HG03575 (cell line): Measurements from ENCODE around the gene RBBP5.

Experiments
- ATAC-seq: cut with Tn5 transposase; IDR thresholded peaks from one replicate; pipeline ENCODE4 v1.9.1; 2021; ENCODE audit not compliant: unreplicated experiment, insufficient number of reproducible peaks, low FRiP score; ENCODE audit errors: extremely low read depth

Gene RBBP5

DNA sequence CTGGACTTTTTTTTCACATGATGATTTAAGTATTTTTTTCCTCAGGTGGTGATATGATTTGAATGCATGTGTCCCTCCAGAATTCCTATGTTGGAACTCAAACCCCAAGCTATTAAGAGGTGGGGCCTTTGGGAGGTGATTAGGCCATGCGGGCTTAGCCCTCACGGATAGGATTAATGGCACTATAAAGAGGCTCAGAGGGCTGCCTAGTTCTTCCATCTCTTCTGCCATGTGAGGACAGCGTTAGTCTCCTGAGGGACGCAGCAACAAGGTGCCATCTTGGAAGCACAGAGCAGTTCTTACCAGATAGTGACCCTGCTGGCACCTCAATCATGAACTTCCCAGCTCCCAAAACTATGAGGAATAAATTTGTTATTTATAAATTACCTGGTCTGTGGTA lies 18.3 kb upstream of the RBBP5 start:
- ATAC-seq, result no peak

DNA sequence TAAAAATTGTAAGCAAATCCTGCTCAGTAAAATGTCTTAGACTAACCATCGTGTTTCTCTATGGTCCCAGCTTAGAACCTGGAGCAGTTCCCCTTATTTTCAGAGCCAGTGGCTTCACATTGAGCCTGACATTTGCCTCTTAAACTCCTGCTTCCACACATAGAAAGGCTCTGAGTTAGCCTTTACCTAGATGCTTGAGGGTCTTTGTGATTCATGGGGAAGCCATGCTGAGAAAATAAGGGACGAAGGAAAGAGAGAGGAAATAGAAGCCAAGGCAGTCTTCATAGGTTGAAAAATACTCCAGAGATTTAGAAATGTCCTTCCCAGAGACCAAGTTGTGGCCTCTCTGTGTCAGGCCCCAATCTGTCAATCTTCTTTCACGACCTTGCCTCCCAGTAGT lies 16.1 kb upstream of the RBBP5 start:
- ATAC-seq, result no peak

DNA sequence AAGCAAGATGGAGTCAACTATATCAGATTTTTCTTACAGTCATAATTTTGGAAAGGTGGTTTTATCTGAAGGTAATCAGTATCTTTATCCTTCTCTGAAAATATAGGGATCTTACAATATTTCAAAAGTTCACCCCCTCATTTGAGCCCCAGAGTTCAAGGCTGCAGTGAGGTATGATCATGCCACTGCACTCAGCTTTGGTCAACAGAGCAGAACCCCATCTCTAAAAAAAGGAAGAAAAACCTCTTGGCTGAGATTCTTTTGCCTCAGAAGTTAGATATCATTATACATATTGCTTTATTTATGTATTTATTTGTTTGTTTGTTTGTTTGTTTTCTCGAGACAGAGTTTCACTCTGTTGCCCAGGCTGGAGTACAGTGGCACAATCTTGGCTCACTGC lies 11.5 kb upstream of the RBBP5 start:
- no peak for ATAC-seq

DNA sequence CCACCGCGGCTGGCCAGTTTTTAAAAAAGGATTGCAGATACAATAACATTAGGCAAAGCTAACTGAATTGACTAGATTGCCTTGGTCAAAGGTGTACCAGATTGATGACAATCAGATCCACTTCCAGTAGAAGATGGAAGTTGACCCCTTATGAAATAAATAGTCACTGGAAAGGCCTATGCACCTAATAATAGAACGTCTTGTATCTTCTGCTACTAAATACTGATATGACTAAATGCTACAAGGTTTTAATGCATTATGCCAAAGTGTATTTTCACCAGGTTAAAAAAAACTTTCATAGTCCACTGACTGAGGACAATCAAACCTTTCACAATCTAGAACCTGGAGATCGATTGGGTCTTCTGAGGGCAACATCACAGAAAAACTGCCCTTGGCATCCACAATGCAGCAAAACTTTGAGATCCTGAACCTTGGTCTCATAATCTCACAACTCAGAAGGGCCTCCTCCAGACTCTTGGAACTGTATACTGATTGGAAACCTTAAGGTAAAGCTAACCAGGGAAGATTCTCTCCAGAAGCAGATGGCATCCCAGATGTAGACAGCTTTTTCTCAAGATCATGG lies 7.8 kb upstream of the RBBP5 start:
- ATAC-seq, result no peak

DNA sequence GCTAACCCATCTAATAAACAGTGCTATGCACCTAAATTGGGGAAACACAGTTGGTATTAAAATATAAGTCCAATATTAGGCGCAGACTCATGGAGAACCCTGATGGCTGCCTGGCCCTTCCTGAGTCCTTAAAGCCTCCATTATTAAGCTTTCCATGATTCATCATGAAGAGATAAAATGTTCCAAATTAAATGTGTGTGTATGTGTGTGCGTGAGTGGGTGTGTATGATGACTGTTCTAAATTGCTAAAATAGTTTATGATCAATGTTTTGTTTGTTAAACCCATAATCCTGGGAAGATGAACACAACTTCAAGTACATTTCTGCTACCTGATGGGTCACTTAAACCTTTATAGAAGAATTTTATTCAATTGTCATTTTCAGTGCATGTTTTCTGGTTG lies 6.3 kb upstream of the RBBP5 start:
- no peak for ATAC-seq

DNA sequence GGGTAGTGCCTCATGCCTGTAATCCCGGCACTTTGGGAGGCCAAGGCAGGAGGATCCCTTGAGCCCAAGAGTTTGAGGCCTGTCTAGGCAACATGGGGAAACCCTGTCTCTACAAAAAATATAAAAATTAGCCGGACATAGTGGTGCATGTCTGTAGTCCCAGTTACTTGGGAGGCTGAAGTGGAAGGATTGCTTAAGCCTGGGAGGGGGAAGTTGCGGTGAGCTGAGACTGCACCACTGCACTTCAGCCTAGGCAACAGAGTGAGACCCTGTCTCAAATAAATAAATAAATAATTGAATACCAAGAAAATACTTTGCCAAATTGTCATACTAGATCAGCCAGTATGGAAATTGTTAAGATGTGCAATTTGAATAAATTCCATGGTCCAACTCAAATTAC lies 5.9 kb upstream of the RBBP5 start:
- no peak for ATAC-seq

DNA sequence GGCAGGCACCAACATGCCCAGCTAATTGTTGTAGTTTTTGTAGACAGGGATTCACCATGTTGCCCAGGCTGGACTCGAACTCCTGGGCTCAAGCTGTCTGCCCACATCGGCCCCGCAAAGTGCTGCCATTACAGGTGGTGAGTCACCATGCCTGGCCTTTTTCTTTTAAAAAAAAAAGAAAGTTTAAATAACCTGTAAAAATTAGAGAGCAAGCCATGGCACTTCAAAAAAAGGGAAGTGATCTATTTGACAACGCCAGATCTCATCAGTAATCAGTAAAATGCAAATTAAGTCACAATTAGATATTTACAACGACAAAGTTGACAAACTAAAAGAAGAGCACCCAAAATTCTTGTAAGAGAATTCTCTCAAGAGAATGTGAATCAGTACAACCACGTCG lies 2.9 kb upstream of the RBBP5 start:
- ATAC-seq, result no peak

DNA sequence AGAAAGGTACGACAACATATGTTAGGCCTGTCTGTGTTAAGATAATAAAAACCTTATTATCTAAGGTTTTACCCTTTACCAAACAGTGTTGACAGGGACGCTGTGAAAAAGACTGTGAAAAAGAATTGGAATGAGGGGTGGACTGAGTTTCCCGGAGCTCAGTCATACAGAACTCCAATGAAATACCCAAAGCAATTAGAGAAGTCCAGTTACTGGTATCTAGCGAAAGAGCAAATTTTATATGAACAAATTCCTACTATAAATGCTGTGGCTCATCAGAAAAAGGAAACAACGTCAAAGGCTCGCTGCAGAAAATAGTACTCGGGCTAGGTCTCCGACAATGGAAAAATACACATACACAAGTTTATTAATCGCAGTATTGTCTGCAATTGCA lies 708 bp upstream of the RBBP5 start:
- ATAC-seq, result peak; percentile 9

DNA sequence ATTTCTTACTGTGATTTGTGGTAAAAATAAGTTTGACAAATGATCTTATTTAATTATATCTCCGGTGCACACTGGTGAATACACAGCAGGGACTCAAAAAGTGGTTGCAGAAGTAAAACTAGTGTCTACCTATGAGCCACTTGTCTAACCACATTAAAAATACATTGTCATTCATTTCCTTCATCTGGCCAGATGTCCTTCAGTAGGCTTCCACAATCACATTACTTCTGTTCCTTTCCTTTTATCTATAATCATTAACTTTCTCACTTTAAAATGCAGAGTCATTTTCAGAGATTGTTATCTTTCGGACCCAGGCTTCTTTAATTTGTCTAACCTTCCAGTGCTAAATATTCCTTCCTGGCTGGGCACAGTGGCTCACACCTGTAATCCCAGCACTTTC lies 3.0 kb downstream of the RBBP5 start:
- no peak for ATAC-seq

DNA sequence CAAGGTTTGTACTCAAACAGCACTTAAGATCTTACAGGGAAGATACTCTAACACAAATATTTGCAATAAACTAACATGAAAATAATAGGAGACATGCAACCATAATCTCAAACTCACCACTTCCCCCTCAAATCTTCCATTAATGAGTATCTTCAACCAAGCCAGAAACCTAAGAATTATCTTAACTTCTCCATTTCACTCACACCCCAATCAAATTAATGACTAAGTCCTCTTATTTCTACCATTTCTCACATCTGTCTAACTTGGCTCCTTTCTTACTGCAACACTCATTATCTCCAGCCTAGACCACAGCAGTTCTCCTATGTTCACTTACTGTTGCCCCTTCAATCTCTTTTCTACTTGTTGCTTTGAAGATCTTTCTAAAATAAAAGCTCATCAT lies 10.4 kb downstream of the RBBP5 start:
- no peak for ATAC-seq

DNA sequence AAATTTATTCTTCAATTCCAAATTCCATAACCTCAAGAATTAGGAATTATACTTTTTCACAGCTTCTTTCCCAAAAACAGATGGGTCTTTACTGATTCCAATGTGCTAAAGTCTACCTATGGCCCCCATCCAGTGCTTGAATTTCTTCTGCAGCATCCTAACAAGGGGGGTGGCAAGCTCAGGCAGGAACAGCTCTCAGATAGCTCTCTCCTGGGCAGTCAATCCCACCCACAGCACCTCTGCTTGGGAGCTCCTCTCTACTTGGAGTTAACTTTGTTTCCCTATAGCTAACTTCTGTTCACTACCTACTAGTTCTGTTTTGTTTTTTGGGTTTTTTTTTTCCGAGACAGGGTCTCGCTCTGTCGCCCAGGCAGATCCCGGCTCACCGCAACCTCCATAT lies 12.1 kb downstream of the RBBP5 start:
- no peak for ATAC-seq

DNA sequence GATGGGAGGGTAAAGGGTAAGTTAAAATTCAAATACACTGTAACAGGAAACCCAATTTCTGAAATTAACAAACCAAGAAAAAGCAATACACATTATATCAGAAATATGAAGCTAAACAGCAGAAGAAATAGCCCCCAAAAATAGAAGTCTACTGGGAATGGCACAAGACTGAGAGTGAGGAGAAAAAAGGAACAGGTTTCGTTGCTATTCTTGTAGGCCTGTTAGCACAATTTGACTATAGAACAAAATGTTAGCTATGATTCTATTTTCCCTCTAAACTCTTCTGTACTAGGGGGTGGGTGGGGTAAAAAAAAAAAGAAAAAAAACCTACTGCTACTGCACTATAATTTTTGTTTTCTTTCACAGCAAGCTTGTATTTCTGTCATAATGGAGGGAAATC lies 12.5 kb downstream of the RBBP5 start:
- ATAC-seq, result no peak

DNA sequence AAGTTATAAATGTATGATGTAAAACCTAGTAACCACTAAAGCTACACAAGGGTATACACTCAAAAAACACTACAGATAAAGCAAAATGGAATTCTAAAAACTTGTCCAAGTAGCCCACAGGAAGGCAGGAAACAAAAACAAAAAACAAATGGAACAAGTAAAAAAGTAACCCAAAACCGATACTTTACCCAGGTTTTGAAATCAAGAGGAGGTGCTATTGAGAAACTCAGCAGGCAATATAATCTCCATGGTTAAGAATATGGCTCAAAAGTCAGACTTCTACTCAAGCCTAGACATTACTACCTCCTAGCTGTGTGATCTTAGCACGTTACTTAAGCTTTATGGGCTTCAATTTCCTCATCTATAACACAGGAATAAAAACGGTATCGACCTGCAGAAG lies 13.3 kb downstream of the RBBP5 start:
- ATAC-seq, result no peak

DNA sequence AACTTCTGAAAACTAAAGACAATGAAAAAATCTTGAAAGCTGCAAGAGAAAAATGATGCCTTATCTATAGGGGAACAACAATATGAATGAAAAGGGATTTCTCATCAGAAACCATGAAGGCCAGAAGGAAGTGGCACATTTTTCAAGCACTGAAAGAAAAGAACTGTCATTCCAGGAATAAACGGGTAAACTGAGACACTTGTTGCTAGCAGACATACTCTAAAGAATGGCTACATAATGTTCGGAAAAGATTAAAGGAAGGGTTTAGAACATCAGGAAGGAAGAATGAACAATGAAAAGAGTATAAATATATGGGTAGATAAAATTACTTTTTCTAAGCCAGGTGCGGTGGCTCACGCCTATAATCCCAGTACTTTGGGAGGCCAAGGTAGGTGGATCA lies 14.5 kb downstream of the RBBP5 start:
- ATAC-seq, result no peak

DNA sequence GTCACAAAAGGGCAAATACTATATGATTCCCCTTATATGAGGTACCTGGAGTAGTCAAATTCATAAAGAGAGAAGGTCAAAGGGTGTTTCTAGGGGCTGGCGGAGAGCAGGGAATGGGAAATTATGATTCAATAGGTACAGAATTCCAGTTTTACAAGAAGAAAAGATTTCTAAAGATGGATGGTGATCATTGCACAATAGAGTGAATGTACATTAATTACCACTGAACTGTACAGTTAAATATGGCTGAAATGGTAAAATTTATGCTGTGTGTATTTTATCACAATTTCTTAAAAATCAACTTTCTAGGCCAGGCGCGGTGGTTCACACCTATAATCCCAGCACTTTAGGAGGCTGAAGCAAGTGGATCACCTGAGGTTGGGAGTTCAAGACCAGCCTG lies 19.4 kb downstream of the RBBP5 start:
- ATAC-seq, result no peak

DNA sequence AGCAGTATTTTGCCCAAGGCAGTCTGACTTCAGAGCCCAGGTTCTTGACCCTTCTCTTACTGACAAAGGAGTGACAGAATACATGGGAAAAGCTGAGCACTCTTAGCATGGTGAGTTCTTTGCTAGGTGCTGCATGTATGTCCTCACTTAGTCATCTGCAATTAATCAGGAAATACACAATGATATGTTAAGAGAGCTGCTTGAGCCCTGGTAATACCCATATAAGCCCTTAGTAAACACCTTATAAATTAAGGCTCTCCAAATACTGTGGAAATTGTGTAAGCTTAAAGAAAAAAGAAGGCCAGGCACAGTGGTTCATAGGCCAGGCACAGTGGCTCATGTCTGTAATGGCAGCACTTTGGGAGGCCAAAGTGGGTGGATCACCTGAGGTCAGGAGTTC lies 23.5 kb downstream of the RBBP5 start:
- ATAC-seq, result no peak

DNA sequence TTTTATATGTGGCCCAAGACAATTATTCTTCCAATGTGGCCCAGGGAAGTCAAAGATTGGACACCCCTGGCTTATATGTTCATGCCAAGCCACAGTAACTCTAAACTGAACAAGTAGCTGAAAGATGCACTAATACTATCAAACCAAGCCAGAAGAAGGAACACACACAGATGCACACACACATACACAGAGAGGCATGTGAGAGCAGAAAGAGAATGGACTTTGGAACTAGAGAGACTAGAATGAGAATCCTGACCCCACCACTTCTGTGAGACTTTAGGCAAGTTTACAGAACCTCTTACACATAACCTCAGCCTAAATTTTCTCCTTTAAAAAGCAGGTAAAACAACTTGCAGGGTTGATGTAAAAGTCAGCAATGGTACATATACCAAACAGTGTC lies 26.4 kb downstream of the RBBP5 start:
- no peak for ATAC-seq

DNA sequence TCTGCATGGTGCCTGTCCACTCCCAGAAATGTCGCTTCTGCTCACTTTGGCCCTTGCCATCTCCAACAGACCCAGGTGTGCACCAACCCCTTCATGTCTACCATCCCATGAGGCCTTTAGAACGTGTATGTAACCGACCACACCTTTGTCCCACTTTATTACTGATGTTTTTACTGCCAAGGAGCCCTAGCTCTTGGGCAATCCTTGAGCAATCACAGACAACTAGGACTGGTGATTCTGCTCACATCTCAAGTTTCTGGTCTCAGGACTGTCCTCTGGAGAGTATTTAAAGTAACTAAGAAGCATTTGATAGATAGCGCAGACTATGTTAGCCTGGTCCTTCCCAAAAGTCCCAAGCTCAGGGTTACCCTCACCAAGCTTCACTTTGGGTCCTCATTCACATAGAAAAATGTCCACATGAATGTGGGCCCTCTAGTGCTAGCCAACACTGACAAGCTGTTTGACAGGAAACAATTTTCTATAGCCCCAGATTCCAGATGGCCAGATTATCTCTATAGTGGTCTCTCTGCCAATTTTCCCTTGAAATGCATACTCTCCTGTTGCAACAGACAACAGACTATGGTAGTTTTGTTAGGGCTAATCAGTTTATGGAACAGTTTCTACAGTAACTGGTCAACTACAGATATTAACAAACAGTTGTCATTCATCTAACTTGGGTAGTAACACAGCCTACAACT lies 30.6 kb downstream of the RBBP5 start:
- no peak for ATAC-seq

DNA sequence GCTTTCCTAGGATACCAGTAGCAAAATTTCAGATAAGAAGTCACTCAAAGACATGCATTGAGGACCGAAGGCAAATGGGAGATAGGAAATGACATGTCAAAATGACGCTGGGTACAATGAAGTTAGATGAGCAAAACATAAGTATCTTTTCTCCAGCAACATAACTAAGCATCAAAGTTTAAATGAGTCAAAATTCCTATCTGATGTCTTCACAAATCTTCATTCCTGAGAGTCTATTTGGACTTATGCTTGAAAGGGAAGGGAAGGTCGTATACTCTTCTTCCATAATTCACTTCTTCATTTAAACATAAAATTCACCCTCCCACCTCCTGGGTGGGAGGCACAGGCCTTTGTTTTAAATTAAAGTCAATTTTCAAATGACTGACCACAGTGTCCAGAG lies 33.4 kb downstream of the RBBP5 start:
- ATAC-seq, result no peak

DNA sequence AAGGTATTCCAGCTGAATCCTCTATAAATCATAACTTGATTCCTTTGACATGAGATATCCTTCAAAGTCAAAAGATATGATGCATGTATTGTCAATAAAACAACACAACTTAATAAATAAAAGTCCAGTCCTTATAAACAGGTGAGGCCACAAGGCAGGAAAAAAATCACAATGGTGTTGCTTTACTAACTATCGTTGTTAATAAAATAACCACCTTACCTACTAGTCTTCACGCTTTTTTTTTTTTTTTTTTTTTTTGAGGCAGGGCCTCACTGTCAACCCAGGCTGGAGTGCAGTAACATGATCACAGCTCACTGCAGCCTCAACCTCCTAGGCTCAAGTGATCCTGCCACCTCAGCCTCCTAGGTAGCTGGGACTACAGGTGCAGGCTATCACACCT lies 37.4 kb downstream of the RBBP5 start, which contains the start of gene TMEM81:
Gene TMEM81 (minus strand): TSS at position 101 of the 400 bp plus-strand sequence. CDS start 140 bp downstream, outside the sequence.
- ATAC-seq, result no peak

DNA sequence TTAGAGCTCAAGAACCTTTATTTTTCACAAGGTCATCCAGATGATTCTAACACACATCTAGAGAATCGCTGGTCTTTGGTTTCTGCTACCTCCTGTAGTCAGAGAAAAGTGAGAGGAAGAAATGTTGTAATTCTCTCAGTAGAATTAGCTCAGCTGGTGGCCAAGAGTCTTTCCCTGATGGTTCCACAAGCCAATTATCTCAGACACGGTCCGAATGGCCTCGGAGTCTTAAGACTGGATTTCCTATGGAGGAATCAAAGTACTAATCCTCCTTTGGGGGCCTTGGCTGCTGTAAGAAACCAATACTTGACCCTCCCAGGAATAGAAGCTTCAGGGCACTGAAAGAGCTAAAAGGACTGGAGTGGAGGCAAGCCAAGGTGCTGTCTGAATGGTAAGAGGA lies 39.3 kb downstream of the RBBP5 start:
- ATAC-seq, result no peak
